Esophagus muscularis mucosa (tissue), 4 donors: ENCODE data around the gene ZBTB22. TPM values are rescaled to one million over a fixed set of nuclear protein-coding genes. Genes with fewer than 3 reads are reported as not detected.
A peak's percentile ranks its signal among the peaks of the same experiment; 100 is the strongest.

Experiments
- DNase-seq: peaks from one replicate; pipeline ENCODE4 v3.0.0-alpha.2; 2017; ENCODE audit errors: extremely low spot score
- H3K27ac ChIP-seq, 4 donors: fragments of 200-600 bp; sonication (generic); replicated peaks in 1 of 4; 1 replicate in 3 of 4; 2 replicates in 1 of 4; pipeline ENCODE4 v1.5.1; 2016 to 2019; ENCODE audit warnings: mild to moderate bottlenecking in 1 of 4
- H3K27me3 ChIP-seq, 4 donors: fragments of 200-600 bp; sonication (generic); one replicate each; pipeline versions ENCODE4 v1.5.1 to v1.6.0; 2016 to 2019
- H3K36me3 ChIP-seq, 4 donors: fragments of 200-600 bp; sonication (generic); one replicate each; pipeline ENCODE4 v1.5.1; 2016 to 2019
- H3K4me1 ChIP-seq, 4 donors: fragments of 200-600 bp; sonication (generic); one replicate each; pipeline ENCODE4 v1.5.1; 2016 to 2019
- H3K4me3 ChIP-seq, 4 donors: fragments of 200-600 bp; sonication (generic); 1 replicate in 2 of 4; 2 replicates in 2 of 4; pipeline ENCODE4 v1.5.1; 2016 to 2019; ENCODE audit warnings: mild to moderate bottlenecking in 4 of 4, moderate library complexity in 1 of 4
- H3K9me3 ChIP-seq, 4 donors: fragments of 200-600 bp; sonication (generic); 1 replicate in 3 of 4; 2 replicates in 1 of 4; pipeline ENCODE4 v1.5.1; 2016 to 2019
- CTCF ChIP-seq, 3 experiments: fragments of 200-600 bp in 2 of 3; fragments of 450-650 bp in 1 of 3; sonication (generic) in 2 of 3; IDR thresholded peaks; one replicate each; pipeline ENCODE4 v1.5.1; 2017 to 2019; ENCODE audit warnings: antibody characterized with exemption in 3 of 3, mild to moderate bottlenecking in 2 of 3, moderate library complexity in 1 of 3
- EP300 ChIP-seq: sonication (generic); formaldehyde crosslinking; IDR thresholded peaks from one replicate; pipeline ENCODE4 v1.6.1; 2017; ENCODE audit warnings: antibody characterized with exemption
- POLR2A ChIP-seq: fragments of 450-650 bp; IDR thresholded peaks from one replicate; pipeline ENCODE4 v1.6.1; 2017; ENCODE audit warnings: antibody characterized with exemption, moderate library complexity, mild to moderate bottlenecking, low read depth
- POLR2AphosphoS5 ChIP-seq, 2 donors: sonication (generic); formaldehyde crosslinking; IDR thresholded peaks; one replicate each; pipeline ENCODE4 v1.6.1; 2017; ENCODE audit warnings: antibody characterized with exemption in 2 of 2
- WGBS: methylation state at CpG from one replicate; pipeline ENCODE4 v1.1.5; 2018; 5-methylcytosine and 5-hydroxymethylcytosine counted together
- intact Hi-C: fragments of 100-400 bp; cut with DNase I; formaldehyde crosslinking; loops from one replicate; pipeline ENCODE4 v1.15.1; 2023
- total RNA-seq, 4 donors: library from RNA; depleted of rRNA; stranded (reverse); fragments of >200 nt; gene quantifications; one replicate each; pipeline versions ENCODE4 v1.1.0 to v1.2.1, GENCODE V29; 2016

The ZBTB22 gene
- total RNA-seq, 4 donors from 2014 or later, result 12.9 to 24.2 (median 15.8) TPM

GRCh38 chr6:33299237-33299944, 18.2 kb downstream of the ZBTB22 start:
- peak; percentile 35 for TF ChIP-seq POLR2A
- TF ChIP-seq EP300, result no peak
- TF ChIP-seq CTCF (IDR thresholded peaks at IDR 0.05), result peak; percentile 70 to 80 (median 78)
- peak; percentile 85 to 96 for TF ChIP-seq POLR2AphosphoS5 (IDR thresholded peaks at IDR 0.05)
- intact Hi-C loops, result no loop called here
- peaks cover 23 to 56% (median 53%) of the 10 kb centered on the region in 4 donors for H3K36me3 ChIP-seq
- WGBS, result 1% methylated on average over 17 of the region's 54 CpGs
- no peaks in the 10 kb centered on the region for H3K9me3 ChIP-seq
- peak; percentile 97 for DNase-seq
- peak overlapping the region; percentile 93 to 99 (median 98) for H3K27ac ChIP-seq
- H3K27me3 ChIP-seq, result no peaks in the 10 kb centered on the region
- H3K4me3 ChIP-seq, result peak overlapping the region; percentile 69 to 98 (median 82)
- peaks cover 28 to 59% (median 45%) of the 10 kb centered on the region in 4 donors for H3K4me1 ChIP-seq

DNA sequence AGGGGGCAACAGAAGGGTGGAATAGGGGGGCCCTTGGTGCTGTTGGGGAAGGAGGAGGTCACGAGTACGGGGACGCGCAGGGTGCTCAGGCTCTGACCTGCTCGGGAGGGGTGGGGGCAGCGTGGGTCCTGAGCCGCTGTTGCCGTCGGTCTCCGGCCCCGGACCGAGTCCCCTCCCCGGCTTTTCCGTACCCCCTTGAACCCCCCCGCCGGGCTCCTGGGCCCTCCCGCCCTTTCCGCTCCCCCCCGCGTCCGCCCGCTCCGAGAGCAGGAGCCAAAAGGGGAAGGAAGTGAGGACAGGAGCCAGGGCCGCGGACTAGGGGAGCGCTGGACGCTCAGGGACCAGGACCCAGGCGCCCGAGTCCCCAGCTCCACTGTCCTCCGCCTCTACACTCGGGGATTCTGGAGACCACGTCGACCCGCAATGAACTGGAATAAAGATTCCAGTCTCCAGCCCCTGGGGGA, 18.7 kb downstream of the ZBTB22 start, which contains the start of gene RGL2:
Gene RGL2 (minus strand): TSS at position 170 of the 464 bp plus-strand sequence. CDS start 332 bp downstream, outside the sequence.
- peak; percentile 96 for DNase-seq
- H3K27me3 ChIP-seq, result no peaks in the 10 kb centered on the region
- no CpG with 5 or more reads among the region's 34 CpGs for WGBS
- H3K4me3 ChIP-seq, result peak within 1 kb of the TSS; percentile 69 to 98 (median 82)
- intact Hi-C loops, result no loop called here
- H3K9me3 ChIP-seq, result no peaks in the 10 kb centered on the region
- H3K27ac ChIP-seq, result peak within 1 kb of the TSS; percentile 93 to 99 (median 98)
- peaks cover 28 to 60% (median 42%) of the 10 kb centered on the region in 4 donors for H3K4me1 ChIP-seq
- peaks cover 18 to 56% (median 52%) of the 10 kb centered on the region in 4 donors for H3K36me3 ChIP-seq
- TF ChIP-seq CTCF (IDR thresholded peaks at IDR 0.05) (no peak), POLR2AphosphoS5 (IDR thresholded peaks at IDR 0.05) (no peak), POLR2A (no peak)

DNA sequence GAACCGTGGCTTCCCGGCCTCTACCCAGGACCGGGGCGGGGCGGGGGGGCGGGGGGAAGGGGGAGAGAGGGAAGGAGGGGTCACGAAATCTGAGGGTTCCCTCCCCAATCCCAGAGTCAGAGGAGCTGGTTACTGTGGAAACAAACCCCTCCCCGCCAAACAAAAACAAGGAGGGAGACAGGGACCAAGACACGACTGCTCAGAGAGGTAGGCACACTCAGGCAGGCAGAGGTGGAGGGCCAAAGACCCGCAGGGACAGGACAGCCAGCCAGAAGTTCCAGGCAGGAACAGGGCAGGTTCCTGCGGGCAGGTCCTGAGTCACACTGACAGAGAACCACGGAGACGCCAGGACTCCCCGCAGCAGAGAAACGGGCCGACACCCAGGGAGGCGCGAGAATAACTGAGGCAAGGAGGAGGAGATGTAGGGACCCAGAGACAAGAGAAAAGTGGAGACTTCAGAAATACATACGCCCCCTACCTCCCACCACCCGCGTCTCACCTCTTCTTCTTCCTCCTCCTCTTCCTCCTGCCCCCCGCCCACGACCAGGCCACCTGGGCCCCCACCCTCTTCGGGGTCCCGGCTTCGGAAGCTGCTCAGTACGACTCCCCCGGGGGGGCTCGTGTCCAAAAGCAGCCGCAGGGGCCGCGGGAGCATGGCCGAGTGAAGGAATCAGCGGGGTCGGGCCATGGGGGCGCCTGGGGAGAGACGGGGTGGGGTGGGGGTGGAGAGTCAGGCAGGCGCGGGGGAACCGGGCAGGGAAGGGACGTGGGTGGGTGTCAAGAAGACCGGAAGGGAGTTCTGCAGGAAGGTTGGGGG, 19.4 kb downstream of the ZBTB22 start:
- intact Hi-C loops, result no loop called here
- peaks cover 14 to 56% (median 52%) of the 10 kb centered on the region in 4 donors for H3K36me3 ChIP-seq
- no peaks in the 10 kb centered on the region for H3K9me3 ChIP-seq
- peak; percentile 94 for DNase-seq
- peak overlapping the region; percentile 69 to 98 (median 82) for H3K4me3 ChIP-seq
- no peaks in the 10 kb centered on the region for H3K27me3 ChIP-seq
- H3K4me1 ChIP-seq, result peaks cover 28 to 60% (median 41%) of the 10 kb centered on the region in 4 donors
- WGBS, result 1% methylated on average over 31 of the region's 42 CpGs
- peak overlapping the region; percentile 93 to 99 (median 98) for H3K27ac ChIP-seq
- peak; percentile 33 to 77 for TF ChIP-seq POLR2AphosphoS5 (IDR thresholded peaks at IDR 0.05)
- TF ChIP-seq CTCF (IDR thresholded peaks at IDR 0.05), result no peak

DNA sequence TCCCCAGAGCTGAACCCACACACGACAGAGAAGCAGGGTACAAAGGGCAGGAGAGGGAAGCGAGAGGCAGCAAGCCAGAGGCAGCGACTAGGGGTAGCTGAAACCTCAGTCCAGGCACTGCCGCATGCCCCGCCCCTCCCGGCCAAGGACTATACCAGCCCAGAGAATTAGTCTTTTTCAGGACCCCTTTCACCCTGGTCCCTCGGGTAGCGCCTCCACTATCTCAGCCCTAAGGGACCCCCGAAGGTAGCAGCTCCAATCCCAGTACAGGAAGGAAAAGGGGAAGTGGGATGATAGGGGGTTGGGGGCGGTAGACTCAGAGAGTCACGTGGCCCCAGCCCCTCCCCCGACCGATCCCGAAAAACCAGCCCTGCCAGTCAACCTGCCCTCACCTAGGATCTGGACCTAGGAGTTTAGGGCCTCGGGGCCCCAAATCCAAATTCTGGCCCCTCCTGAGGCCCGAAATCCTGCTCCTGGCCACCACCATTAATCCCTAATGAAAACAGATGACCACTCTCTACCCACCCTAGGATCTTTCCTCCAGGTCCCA, 20.1 kb downstream of the ZBTB22 start:
- H3K4me1 ChIP-seq, result peaks cover 28 to 60% (median 41%) of the 10 kb centered on the region in 4 donors
- DNase-seq, result no peak
- no peaks in the 10 kb centered on the region for H3K9me3 ChIP-seq
- intact Hi-C loops, result no loop called here
- no peaks in the 10 kb centered on the region for H3K27me3 ChIP-seq
- H3K36me3 ChIP-seq, result peaks cover 12 to 56% (median 52%) of the 10 kb centered on the region in 4 donors
- H3K4me3 ChIP-seq, result peak overlapping the region; percentile 69 to 98 (median 82)
- peak overlapping the region; percentile 93 to 99 (median 98) for H3K27ac ChIP-seq
- WGBS, result 9% methylated on average over 9 of the region's 16 CpGs
- TF ChIP-seq CTCF (IDR thresholded peaks at IDR 0.05), result no peak
- no peak for TF ChIP-seq EP300
- TF ChIP-seq POLR2A, result no peak
- TF ChIP-seq POLR2AphosphoS5 (IDR thresholded peaks at IDR 0.05), result no peak
